WTC11 (cell line): Measurements from ENCODE around the gene RBM19. TPM values are rescaled to one million over a fixed set of nuclear protein-coding genes. Genes with fewer than 3 reads are reported as not detected.

Experiments used
- ATAC-seq: fragments of 200-7000 bp; cut with Tn5 transposase; 2 replicates; pipeline ENCODE4 v1.10.0; 2021; ENCODE audit warnings: mild to moderate bottlenecking, moderate library complexity
- CTCF ChIA-PET: fragments of 300-600 bp; sonication (Branson Sonifier 250); formaldehyde crosslinking; loops from one replicate; lab custom pipeline; 2021; ENCODE audit warnings: antibody characterized with exemption; lab: Charles Lee
- POLR2A ChIA-PET: fragments of 350-600 bp; sonication (Branson Sonifier 250); formaldehyde crosslinking; loops from one replicate; lab custom pipeline; 2021; ENCODE audit warnings: antibody characterized with exemption; lab: Charles Lee
- DNase-seq: peaks from one replicate; pipeline ENCODE4 v3.0.0; 2021; ENCODE audit warnings: low spot score
- H3K27ac Mint-ChIP-seq: 2 replicates; pipeline ENCODE4 v1.8.0; 2021; ENCODE audit warnings: mixed read lengths
- H3K27me3 Mint-ChIP-seq: 2 replicates; pipeline ENCODE4 v1.8.0; 2021; ENCODE audit warnings: low read depth, mild to moderate bottlenecking, moderate library complexity, mixed read lengths
- H3K36me3 Mint-ChIP-seq: 2 replicates; pipeline ENCODE4 v1.8.0; 2021; ENCODE audit warnings: mixed read lengths
- H3K4me1 Mint-ChIP-seq: 2 replicates; pipeline ENCODE4 v1.8.0; 2022; ENCODE audit warnings: mixed read lengths
- H3K4me3 Mint-ChIP-seq: 2 replicates; pipeline ENCODE4 v1.8.0; 2021; ENCODE audit warnings: mild to moderate bottlenecking, moderate library complexity, mixed read lengths
- H3K9me3 Mint-ChIP-seq: 2 replicates; pipeline ENCODE4 v1.8.0; 2021; ENCODE audit warnings: mixed read lengths
- ATF3 ChIP-seq: sonication (generic); formaldehyde crosslinking; conservative IDR thresholded peaks from 2 replicates; pipeline ENCODE4 v1.8.1; 2022; ENCODE audit warnings: mild to moderate bottlenecking, missing genetic modification reagents
- ATF6 ChIP-seq: sonication (generic); formaldehyde crosslinking; IDR thresholded peaks from 2 replicates; pipeline ENCODE4 v1.8.1; 2023; ENCODE audit warnings: mild to moderate bottlenecking, missing genetic modification reagents
- GTF2I ChIP-seq: fragments of 250-450 bp; sonication (Bioruptor Pico); conservative IDR thresholded peaks from 2 replicates; pipeline ENCODE4 v1.4.0; 2021; ENCODE audit warnings: mild to moderate bottlenecking
- MYBL2 ChIP-seq: sonication (generic); formaldehyde crosslinking; IDR thresholded peaks from 2 replicates; pipeline ENCODE4 v1.8.1; 2023; ENCODE audit warnings: mild to moderate bottlenecking, moderate library complexity, missing genetic modification reagents
- PREB ChIP-seq: sonication (generic); formaldehyde crosslinking; IDR thresholded peaks from 2 replicates; pipeline ENCODE4 v1.8.1; 2022; ENCODE audit warnings: mild to moderate bottlenecking, missing genetic modification reagents, moderate library complexity, borderline replicate concordance
- SMAD4 ChIP-seq: sonication (generic); formaldehyde crosslinking; IDR thresholded peaks from 2 replicates; pipeline ENCODE4 v1.8.0; 2022; ENCODE audit warnings: mild to moderate bottlenecking, missing genetic modification reagents
- SOX15 ChIP-seq: fragments of 250-450 bp; sonication (Bioruptor Pico); IDR thresholded peaks from 2 replicates; pipeline ENCODE4 v1.9.0; 2021; ENCODE audit warnings: mild to moderate bottlenecking
- TEAD1 ChIP-seq: sonication (generic); formaldehyde crosslinking; IDR thresholded peaks from 2 replicates; pipeline ENCODE4 v1.8.0; 2022; ENCODE audit warnings: mild to moderate bottlenecking, missing genetic modification reagents
- USF1 ChIP-seq: sonication (generic); formaldehyde crosslinking; IDR thresholded peaks from 2 replicates; pipeline ENCODE4 v1.8.0; 2022; ENCODE audit warnings: mild to moderate bottlenecking, missing genetic modification reagents
- ZBTB21 ChIP-seq: sonication (generic); formaldehyde crosslinking; IDR thresholded peaks from 2 replicates; pipeline ENCODE4 v1.8.1; 2023; ENCODE audit warnings: mild to moderate bottlenecking, missing genetic modification reagents, borderline replicate concordance
- total RNA-seq: library from RNA; stranded (reverse); gene quantifications from 3 replicates; pipeline ENCODE4 v1.2.3, GENCODE V29; 2021
- TF ChIP-seq, protein P1 (sequence below): fragments of 250-450 bp; sonication (Bioruptor Pico); IDR thresholded peaks from 2 replicates; pipeline ENCODE4 v1.9.0; 2021; ENCODE audit warnings: mild to moderate bottlenecking, borderline replicate concordance
- TF ChIP-seq, protein P2 (sequence below): sonication (generic); formaldehyde crosslinking; conservative IDR thresholded peaks from 2 replicates; pipeline ENCODE4 v1.8.1; 2023; ENCODE audit warnings: mild to moderate bottlenecking, low read depth, missing genetic modification reagents, moderate library complexity
- TF ChIP-seq, protein P3 (sequence below): sonication (generic); formaldehyde crosslinking; IDR thresholded peaks from 2 replicates; pipeline ENCODE4 v1.8.1; 2022; ENCODE audit warnings: low read depth, missing genetic modification reagents, borderline replicate concordance
- TF ChIP-seq, protein P4 (sequence below): fragments of 250-450 bp; sonication (Bioruptor Pico); conservative IDR thresholded peaks from 2 replicates; pipeline ENCODE4 v1.9.0; 2021; ENCODE audit warnings: mild to moderate bottlenecking

Gene RBM19
- total RNA-seq, 1 experiment from 2014 or later: 60.1 TPM

GRCh38 chr12:113892556-113892955 lies 73.6 kb downstream of the RBM19 start:
- Mint-ChIP-seq H3K4me1 (peaks cover 22% of the 10 kb centered on the region), H3K4me3 (no peak overlapping the region), H3K27me3 (no peaks in the 10 kb centered on the region), H3K9me3 (no peaks in the 10 kb centered on the region), H3K36me3 (no peaks in the 10 kb centered on the region), H3K27ac (no peak overlapping the region)
- no peak for ATAC-seq
- TF ChIP-seq ATF3 (CRISPR knock-in tag) (no peak), PREB (CRISPR knock-in tag) (no peak), SMAD4 (CRISPR knock-in tag) (no peak), ZBTB21 (CRISPR knock-in tag) (no peak), ATF6 (CRISPR knock-in tag) (no peak), MYBL2 (CRISPR knock-in tag) (no peak), GTF2I (CRISPR knock-in tag) (no peak), TEAD1 (CRISPR knock-in tag) (no peak), USF1 (CRISPR knock-in tag) (no peak), SOX15 (CRISPR knock-in tag) (no peak)
- TF ChIP-seq, protein P1, sequence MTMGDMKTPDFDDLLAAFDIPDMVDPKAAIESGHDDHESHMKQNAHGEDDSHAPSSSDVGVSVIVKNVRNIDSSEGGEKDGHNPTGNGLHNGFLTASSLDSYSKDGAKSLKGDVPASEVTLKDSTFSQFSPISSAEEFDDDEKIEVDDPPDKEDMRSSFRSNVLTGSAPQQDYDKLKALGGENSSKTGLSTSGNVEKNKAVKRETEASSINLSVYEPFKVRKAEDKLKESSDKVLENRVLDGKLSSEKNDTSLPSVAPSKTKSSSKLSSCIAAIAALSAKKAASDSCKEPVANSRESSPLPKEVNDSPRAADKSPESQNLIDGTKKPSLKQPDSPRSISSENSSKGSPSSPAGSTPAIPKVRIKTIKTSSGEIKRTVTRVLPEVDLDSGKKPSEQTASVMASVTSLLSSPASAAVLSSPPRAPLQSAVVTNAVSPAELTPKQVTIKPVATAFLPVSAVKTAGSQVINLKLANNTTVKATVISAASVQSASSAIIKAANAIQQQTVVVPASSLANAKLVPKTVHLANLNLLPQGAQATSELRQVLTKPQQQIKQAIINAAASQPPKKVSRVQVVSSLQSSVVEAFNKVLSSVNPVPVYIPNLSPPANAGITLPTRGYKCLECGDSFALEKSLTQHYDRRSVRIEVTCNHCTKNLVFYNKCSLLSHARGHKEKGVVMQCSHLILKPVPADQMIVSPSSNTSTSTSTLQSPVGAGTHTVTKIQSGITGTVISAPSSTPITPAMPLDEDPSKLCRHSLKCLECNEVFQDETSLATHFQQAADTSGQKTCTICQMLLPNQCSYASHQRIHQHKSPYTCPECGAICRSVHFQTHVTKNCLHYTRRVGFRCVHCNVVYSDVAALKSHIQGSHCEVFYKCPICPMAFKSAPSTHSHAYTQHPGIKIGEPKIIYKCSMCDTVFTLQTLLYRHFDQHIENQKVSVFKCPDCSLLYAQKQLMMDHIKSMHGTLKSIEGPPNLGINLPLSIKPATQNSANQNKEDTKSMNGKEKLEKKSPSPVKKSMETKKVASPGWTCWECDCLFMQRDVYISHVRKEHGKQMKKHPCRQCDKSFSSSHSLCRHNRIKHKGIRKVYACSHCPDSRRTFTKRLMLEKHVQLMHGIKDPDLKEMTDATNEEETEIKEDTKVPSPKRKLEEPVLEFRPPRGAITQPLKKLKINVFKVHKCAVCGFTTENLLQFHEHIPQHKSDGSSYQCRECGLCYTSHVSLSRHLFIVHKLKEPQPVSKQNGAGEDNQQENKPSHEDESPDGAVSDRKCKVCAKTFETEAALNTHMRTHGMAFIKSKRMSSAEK (CRISPR knock-in tag): no peak
- TF ChIP-seq, protein P2, sequence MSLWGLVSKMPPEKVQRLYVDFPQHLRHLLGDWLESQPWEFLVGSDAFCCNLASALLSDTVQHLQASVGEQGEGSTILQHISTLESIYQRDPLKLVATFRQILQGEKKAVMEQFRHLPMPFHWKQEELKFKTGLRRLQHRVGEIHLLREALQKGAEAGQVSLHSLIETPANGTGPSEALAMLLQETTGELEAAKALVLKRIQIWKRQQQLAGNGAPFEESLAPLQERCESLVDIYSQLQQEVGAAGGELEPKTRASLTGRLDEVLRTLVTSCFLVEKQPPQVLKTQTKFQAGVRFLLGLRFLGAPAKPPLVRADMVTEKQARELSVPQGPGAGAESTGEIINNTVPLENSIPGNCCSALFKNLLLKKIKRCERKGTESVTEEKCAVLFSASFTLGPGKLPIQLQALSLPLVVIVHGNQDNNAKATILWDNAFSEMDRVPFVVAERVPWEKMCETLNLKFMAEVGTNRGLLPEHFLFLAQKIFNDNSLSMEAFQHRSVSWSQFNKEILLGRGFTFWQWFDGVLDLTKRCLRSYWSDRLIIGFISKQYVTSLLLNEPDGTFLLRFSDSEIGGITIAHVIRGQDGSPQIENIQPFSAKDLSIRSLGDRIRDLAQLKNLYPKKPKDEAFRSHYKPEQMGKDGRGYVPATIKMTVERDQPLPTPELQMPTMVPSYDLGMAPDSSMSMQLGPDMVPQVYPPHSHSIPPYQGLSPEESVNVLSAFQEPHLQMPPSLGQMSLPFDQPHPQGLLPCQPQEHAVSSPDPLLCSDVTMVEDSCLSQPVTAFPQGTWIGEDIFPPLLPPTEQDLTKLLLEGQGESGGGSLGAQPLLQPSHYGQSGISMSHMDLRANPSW (CRISPR knock-in tag): no peak
- TF ChIP-seq, protein P3, sequence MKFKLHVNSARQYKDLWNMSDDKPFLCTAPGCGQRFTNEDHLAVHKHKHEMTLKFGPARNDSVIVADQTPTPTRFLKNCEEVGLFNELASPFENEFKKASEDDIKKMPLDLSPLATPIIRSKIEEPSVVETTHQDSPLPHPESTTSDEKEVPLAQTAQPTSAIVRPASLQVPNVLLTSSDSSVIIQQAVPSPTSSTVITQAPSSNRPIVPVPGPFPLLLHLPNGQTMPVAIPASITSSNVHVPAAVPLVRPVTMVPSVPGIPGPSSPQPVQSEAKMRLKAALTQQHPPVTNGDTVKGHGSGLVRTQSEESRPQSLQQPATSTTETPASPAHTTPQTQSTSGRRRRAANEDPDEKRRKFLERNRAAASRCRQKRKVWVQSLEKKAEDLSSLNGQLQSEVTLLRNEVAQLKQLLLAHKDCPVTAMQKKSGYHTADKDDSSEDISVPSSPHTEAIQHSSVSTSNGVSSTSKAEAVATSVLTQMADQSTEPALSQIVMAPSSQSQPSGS: no peak
- TF ChIP-seq, protein P4, sequence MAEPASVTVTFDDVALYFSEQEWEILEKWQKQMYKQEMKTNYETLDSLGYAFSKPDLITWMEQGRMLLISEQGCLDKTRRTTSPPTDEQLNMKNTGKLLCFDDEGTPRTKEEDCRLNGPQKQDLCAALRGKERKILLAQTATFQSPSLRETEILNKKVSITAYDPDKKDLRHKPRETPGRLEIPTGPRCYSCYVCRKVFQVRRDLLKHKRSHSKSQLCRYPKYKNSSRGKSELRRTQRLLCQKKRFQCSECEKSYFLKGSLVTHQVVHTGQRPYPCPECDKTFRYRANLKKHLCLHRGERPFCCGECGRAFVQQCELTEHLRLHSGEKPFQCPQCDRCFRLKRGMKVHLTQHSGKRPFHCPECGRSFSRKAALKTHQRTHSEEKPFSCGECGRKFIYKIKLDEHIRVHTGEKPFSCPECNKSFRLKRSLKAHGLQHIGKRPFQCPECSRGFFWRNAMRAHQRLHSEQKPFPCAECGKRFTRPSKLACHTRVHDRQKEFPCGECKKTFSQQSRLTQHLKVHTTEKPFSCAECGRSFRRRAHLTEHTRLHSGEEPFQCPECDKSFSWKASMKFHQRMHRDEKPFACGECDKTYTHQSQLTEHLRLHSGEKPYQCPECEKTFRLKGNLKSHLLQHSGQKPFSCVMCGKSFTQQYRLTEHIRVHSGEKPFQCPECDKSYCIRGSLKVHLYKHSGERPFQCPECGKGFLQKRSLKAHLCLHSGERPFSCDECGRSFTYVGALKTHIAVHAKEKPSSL (CRISPR knock-in tag): no peak
- ChIA-PET CTCF (no interaction called here), POLR2A (no interaction called here)
- DNase-seq: no peak
